SK-N-SH (cell line): ENCODE results near the gene PRRT4.

Experiments used
- YY1 ChIP-seq: IDR thresholded peaks from 2 replicates; pipeline ENCODE4 v1.4.0; 2012; ENCODE audit warnings: low read depth, mild to moderate bottlenecking
- TF ChIP-seq, protein P1 (sequence below): fragments of 150-350 bp; IDR thresholded peaks from 2 replicates; pipeline ENCODE4 v1.6.1; 2017; ENCODE audit warnings: antibody characterized with exemption, low read length, low read depth, borderline replicate concordance

DNA sequence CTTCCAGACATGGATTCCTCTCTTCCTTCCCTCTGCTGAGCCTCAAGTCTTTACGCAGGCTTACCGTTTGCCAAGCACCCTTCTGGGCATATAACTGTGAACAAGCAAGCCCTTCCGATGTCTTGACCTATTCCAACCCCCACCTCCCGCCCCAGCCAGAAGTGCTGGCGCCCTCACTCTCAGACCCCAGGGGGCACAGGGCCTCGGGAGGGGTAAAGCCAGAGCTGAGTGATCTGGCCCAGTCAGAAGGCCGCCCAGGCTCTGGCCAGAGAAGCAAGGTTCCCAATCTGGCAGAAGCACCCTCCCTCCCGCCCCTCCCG is 1.2 kb downstream of the PRRT4 start:
- no peak for TF ChIP-seq YY1
- TF ChIP-seq, protein P1, sequence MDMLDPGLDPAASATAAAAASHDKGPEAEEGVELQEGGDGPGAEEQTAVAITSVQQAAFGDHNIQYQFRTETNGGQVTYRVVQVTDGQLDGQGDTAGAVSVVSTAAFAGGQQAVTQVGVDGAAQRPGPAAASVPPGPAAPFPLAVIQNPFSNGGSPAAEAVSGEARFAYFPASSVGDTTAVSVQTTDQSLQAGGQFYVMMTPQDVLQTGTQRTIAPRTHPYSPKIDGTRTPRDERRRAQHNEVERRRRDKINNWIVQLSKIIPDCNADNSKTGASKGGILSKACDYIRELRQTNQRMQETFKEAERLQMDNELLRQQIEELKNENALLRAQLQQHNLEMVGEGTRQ = no peak
